A549 (cell line): ENCODE data around the gene FAM9C. TPM values are rescaled to one million over a fixed set of nuclear protein-coding genes. Genes with fewer than 3 reads are reported as not detected.

Source experiments
- ATAC-seq, 2 experiments: fragments of 200-7000 bp in 1 of 2; fragments of >200 bp in 1 of 2; cut with Nextera tagmentation in 1 of 2; cut with Tn5 transposase in 1 of 2; 3 replicates each; pipeline versions ENCODE4 v1.8.0 to v1.9.1; 2018 to 2020; ENCODE audit warnings: mild to moderate bottlenecking in 1 of 2, moderate library complexity in 1 of 2
- CTCF ChIA-PET: fragments of 300-600 bp; sonication (Branson Sonifier 250); formaldehyde crosslinking; extraction: SDS; loops from one replicate; lab custom pipeline; 2021; ENCODE audit warnings: antibody characterized with exemption, inconsistent platforms; lab: Yijun Ruan, JAX
- POLR2A ChIA-PET: fragments of 350-600 bp; formaldehyde crosslinking; extraction: SDS; loops from one replicate; lab custom pipeline; 2021; ENCODE audit warnings: antibody characterized with exemption, inconsistent platforms; lab: Yijun Ruan, JAX
- DNase-seq, 2 experiments: peaks; one replicate each; pipeline versions ENCODE4 v3.0.0 to v3.0.0-alpha.2; 2011 to 2016; ENCODE audit warnings: low read depth in 1 of 2, low spot score in 1 of 2
- FAIRE-seq: peaks from 2 replicates; lab custom pipeline; 2011; peaks lifted over from hg19 to GRCh38; lab: Jason Lieb, UNC
- H3K27ac ChIP-seq, 2 experiments: fragments of >200 bp; sonication (Bioruptor Twin); formaldehyde crosslinking; 3 replicates each; pipeline ENCODE4 v1.5.1; 2016 to 2017
- H3K4me1 ChIP-seq: fragments of >200 bp; sonication (Bioruptor Twin); formaldehyde crosslinking; 3 replicates; pipeline ENCODE4 v1.6.1; 2016
- H3K4me2 ChIP-seq: fragments of >200 bp; sonication (Bioruptor Twin); formaldehyde crosslinking; 3 replicates; pipeline ENCODE4 v1.6.1; 2016
- H3K4me3 ChIP-seq: fragments of >200 bp; sonication (Bioruptor Twin); formaldehyde crosslinking; 3 replicates; pipeline ENCODE4 v1.5.1; 2016
- H3K9me3 ChIP-seq: fragments of >200 bp; sonication (Bioruptor Twin); formaldehyde crosslinking; 3 replicates; pipeline ENCODE4 v1.6.1; 2016
- CBX2 ChIP-seq: fragments of 200-600 bp; sonication (generic); IDR thresholded peaks from 2 replicates; pipeline ENCODE4 v1.6.1; 2016; ENCODE audit warnings: low read depth, mild to moderate bottlenecking, borderline replicate concordance
- CBX8 ChIP-seq: fragments of 200-600 bp; sonication (generic); IDR thresholded peaks from 2 replicates; pipeline ENCODE4 v1.6.1; 2016
- CEBPB ChIP-seq, 2 experiments: fragments of >200 bp in 1 of 2; sonication (Bioruptor Twin) in 1 of 2; formaldehyde crosslinking in 1 of 2; IDR thresholded peaks; 2 replicates each; pipeline ENCODE4 v1.6.1; 2012 to 2016
- CHD2 ChIP-seq: fragments of 150-350 bp; IDR thresholded peaks from 2 replicates; pipeline ENCODE4 v1.6.1; 2014; ENCODE audit warnings: low read length; ENCODE audit not compliant: partially characterized antibody
- ESRRA ChIP-seq: fragments of 150-350 bp; IDR thresholded peaks from 2 replicates; pipeline ENCODE4 v1.6.1; 2014; ENCODE audit warnings: mild to moderate bottlenecking, low read length, borderline replicate concordance
- FOSB ChIP-seq: fragments of 250-450 bp; sonication (Bioruptor Pico); IDR thresholded peaks from 2 replicates; pipeline ENCODE4 v1.5.0; 2020; ENCODE audit warnings: mild to moderate bottlenecking, moderate library complexity
- HDAC2 ChIP-seq: fragments of 200-600 bp; sonication (generic); IDR thresholded peaks from 2 replicates; pipeline ENCODE4 v1.6.1; 2016
- HEYL ChIP-seq: fragments of 250-450 bp; sonication (Bioruptor Pico); IDR thresholded peaks from 2 replicates; pipeline ENCODE4 v1.8.0; 2021; ENCODE audit warnings: mild to moderate bottlenecking, moderate library complexity
- KDM5A ChIP-seq: fragments of 200-600 bp; sonication (generic); IDR thresholded peaks from 2 replicates; pipeline ENCODE4 v1.6.1; 2016; ENCODE audit warnings: antibody characterized with exemption, mild to moderate bottlenecking
- MAZ ChIP-seq: fragments of 150-350 bp; IDR thresholded peaks from 2 replicates; pipeline ENCODE4 v1.6.1; 2014; ENCODE audit warnings: antibody characterized with exemption, low read depth, low read length, borderline replicate concordance
- MYC ChIP-seq: IDR thresholded peaks from 2 replicates; pipeline ENCODE4 v1.6.1; 2012; ENCODE audit warnings: mild to moderate bottlenecking, inconsistent platforms, low read length, improper control_type of control experiment, borderline replicate concordance
- NFE2L2 ChIP-seq: fragments of 150-350 bp; conservative IDR thresholded peaks from 2 replicates; pipeline ENCODE4 v1.6.1; 2014; ENCODE audit warnings: low read length
- NR3C1 ChIP-seq: fragments of >200 bp; sonication (Bioruptor Twin); formaldehyde crosslinking; IDR thresholded peaks from 3 replicates; pipeline ENCODE4 v1.6.1; 2017
- POLR2A ChIP-seq: IDR thresholded peaks from 2 replicates; pipeline ENCODE4 v1.6.1; 2012; ENCODE audit warnings: mild to moderate bottlenecking, low read length
- RFX5 ChIP-seq: fragments of 450-650 bp; IDR thresholded peaks from 2 replicates; pipeline ENCODE4 v1.7.1; 2014; ENCODE audit warnings: antibody characterized with exemption, mild to moderate bottlenecking, moderate library complexity
- RNF2 ChIP-seq: fragments of 200-600 bp; sonication (generic); IDR thresholded peaks from 2 replicates; pipeline ENCODE4 v1.6.1; 2016; ENCODE audit warnings: low read depth, mild to moderate bottlenecking, antibody characterized with exemption, moderate library complexity, borderline replicate concordance
- SREBF2 ChIP-seq: fragments of 450-650 bp; IDR thresholded peaks from 2 replicates; pipeline ENCODE4 v1.6.1; 2014; ENCODE audit warnings: mild to moderate bottlenecking, moderate library complexity
- ZC3H11A ChIP-seq: fragments of 450-650 bp; IDR thresholded peaks from 2 replicates; pipeline ENCODE4 v1.6.1; 2014; ENCODE audit warnings: antibody characterized with exemption, mild to moderate bottlenecking
- ZFP36 ChIP-seq: fragments of 450-650 bp; IDR thresholded peaks from 2 replicates; pipeline ENCODE4 v1.6.1; 2014; ENCODE audit warnings: borderline replicate concordance; ENCODE audit not compliant: partially characterized antibody
- ZNF302 ChIP-seq: fragments of 250-450 bp; sonication (Bioruptor Pico); IDR thresholded peaks from 2 replicates; pipeline ENCODE4 v1.9.0; 2021; ENCODE audit warnings: inconsistent platforms, mild to moderate bottlenecking, moderate library complexity
- ZSCAN20 ChIP-seq: fragments of 250-450 bp; sonication (Bioruptor Pico); IDR thresholded peaks from 2 replicates; pipeline ENCODE4 v1.8.0; 2022; ENCODE audit warnings: mild to moderate bottlenecking, moderate library complexity
- WGBS: methylation state at CpG from one replicate; pipeline ENCODE4 v1.1.6; 2017; ENCODE audit errors: missing lambda C conversion rate; 5-methylcytosine and 5-hydroxymethylcytosine counted together
- polyA plus RNA-seq, 4 experiments: library from polyadenylated mRNA; depleted of rRNA in 3 of 4; stranded (reverse); fragments of >200 nt; fragmentation: RNase III in 1 of 4; extraction: RNeasy Plus Mini Kit Qiagen cat#74134 plus additional on column Dnase treatment in 1 of 4; gene quantifications; 2 replicates in 3 of 4; 3 replicates in 1 of 4; pipeline ENCODE4 v1.2.3, GENCODE V29; 2011 to 2017
- TF ChIP-seq, protein P1 (sequence below): fragments of 200-600 bp; sonication (generic); IDR thresholded peaks from 2 replicates; pipeline ENCODE4 v1.6.1; 2016; ENCODE audit warnings: antibody characterized with exemption, mild to moderate bottlenecking, moderate library complexity
- TF ChIP-seq, protein P2 (sequence below): fragments of 150-350 bp; IDR thresholded peaks from 2 replicates; pipeline ENCODE4 v1.6.1; 2014; ENCODE audit warnings: low read depth, mild to moderate bottlenecking, low read length

Gene FAM9C
- polyA plus RNA-seq, 2 of the 4 experiments (the other 2 are of a cell fraction) = 0.03 TPM; not detected in 1

DNA sequence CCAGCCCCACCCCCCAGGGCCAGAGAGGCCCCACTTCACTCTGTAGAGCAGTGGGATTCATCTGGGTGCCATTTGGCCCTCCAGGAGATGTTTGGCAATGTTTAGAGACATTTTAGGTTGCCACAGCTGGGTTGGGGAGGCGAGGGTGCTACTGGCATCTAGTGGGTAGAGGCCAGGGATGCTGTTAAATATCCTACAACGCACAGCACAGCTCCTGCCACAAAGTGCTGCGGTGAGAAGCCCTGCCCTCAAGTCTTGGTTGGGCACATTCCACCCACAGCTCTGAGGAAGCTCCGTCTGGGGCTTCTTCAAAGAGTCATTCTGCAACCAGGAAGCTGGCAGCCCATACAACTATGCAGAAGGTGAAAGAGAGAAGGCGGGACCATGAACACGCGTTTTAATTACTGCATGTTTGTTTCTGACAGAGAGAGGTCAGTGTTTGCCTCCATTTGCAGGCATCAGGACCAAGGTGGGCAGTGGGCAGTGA is 48.1 kb upstream of the FAM9C start (continued):
- TF ChIP-seq, protein P1, sequence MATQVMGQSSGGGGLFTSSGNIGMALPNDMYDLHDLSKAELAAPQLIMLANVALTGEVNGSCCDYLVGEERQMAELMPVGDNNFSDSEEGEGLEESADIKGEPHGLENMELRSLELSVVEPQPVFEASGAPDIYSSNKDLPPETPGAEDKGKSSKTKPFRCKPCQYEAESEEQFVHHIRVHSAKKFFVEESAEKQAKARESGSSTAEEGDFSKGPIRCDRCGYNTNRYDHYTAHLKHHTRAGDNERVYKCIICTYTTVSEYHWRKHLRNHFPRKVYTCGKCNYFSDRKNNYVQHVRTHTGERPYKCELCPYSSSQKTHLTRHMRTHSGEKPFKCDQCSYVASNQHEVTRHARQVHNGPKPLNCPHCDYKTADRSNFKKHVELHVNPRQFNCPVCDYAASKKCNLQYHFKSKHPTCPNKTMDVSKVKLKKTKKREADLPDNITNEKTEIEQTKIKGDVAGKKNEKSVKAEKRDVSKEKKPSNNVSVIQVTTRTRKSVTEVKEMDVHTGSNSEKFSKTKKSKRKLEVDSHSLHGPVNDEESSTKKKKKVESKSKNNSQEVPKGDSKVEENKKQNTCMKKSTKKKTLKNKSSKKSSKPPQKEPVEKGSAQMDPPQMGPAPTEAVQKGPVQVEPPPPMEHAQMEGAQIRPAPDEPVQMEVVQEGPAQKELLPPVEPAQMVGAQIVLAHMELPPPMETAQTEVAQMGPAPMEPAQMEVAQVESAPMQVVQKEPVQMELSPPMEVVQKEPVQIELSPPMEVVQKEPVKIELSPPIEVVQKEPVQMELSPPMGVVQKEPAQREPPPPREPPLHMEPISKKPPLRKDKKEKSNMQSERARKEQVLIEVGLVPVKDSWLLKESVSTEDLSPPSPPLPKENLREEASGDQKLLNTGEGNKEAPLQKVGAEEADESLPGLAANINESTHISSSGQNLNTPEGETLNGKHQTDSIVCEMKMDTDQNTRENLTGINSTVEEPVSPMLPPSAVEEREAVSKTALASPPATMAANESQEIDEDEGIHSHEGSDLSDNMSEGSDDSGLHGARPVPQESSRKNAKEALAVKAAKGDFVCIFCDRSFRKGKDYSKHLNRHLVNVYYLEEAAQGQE = no peak
- TF ChIP-seq SREBF2 (no peak), POLR2A (no peak), CBX8 (no peak)
- TF ChIP-seq, all 56 proteins: peak for 0

DNA sequence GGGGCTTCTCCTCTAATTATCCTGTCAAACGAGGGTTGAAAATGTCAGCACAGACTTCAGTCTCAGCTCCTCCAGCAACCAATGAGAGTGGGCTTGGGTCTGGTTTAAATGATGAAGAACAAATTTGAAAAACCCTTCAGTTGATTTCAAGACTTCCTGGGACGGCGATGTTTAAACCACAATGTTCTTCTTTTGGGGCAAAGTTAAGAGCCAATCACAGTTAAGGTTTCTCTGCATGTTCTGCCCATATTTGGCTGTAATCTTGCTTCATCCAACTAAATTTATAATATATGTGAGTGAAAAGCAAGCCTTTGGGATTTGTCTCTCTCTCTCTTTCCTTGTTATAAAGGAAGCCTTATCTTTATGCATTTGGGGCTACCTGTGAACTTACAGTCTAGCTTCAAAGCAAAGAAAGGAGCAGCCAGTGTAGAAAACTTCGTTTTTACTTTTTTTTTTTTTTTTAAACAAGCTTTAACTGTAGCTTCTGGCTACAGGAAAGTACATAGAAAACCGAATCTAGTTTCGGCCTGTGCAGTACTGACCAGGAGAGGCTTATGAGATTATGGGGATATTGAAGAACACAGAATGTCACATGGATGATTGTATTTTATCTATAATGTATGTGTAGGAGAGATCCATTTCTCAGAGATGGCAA is 46.8 kb upstream of the FAM9C start:
- WGBS = 63% methylated on average over 6 of the region's 6 CpGs
- POLR2A ChIA-PET = interaction anchor here (0.6 kb wide), 1 partner anchor 112 kb away, joined by 4 read pairs; no protein-coding TSS in a partner anchor

DNA sequence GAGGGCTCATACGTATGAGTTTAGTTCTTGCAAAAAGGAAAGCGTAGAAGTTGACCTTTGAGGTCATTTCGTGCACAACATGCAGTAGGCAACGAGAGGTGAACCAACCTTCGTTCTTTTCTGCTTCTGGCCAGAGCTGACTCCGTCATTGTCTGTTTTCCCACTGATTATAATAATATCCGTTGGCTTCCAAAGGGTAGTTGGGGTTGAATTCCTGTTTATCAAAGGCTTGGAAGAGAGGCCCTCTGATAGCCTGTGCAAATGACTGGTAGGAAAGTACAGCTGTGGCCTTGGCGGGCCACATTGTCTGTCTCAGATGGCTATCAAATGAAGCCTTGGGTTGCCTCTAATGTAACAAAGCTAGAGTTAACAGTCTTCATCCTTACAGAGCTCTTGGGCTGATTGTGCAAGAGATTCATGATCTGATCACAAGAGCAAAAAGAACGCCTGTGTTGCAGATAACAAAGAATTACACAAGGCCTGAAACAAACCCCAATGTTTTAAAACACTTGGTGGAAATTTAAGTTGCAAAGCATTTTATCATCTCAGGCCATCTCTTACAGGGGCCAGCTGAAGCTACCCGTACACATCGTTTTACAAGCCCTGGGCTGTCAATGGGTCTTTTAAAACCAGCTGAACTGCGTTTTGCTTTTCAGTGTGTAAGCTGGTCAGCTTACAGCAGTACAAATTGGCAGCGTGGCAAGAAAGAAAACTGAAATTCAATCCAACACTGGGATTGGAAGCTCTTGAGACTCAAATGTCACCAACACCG is 46.1 kb upstream of the FAM9C start:
- peak; percentile 56 for FAIRE-seq

More for the DNA sequence above, 46.8 kb upstream of the FAM9C start:
- TF ChIP-seq ZC3H11A (no peak), CEBPB (IDR thresholded peaks at IDR 0.05) (no peak), HDAC2 (no peak), NR3C1 (no peak), RFX5 (no peak), CBX2 (no peak), CHD2 (no peak), ZNF302 (CRISPR knock-in tag) (no peak), MAZ (no peak), HEYL (CRISPR knock-in tag) (no peak), KDM5A (no peak), FOSB (no peak), ZSCAN20 (no peak)
- TF ChIP-seq, protein P2, sequence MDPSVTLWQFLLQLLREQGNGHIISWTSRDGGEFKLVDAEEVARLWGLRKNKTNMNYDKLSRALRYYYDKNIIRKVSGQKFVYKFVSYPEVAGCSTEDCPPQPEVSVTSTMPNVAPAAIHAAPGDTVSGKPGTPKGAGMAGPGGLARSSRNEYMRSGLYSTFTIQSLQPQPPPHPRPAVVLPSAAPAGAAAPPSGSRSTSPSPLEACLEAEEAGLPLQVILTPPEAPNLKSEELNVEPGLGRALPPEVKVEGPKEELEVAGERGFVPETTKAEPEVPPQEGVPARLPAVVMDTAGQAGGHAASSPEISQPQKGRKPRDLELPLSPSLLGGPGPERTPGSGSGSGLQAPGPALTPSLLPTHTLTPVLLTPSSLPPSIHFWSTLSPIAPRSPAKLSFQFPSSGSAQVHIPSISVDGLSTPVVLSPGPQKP = no peak
- peaks cover 22% of the 10 kb centered on the region; the same call in 2 of the 3 replicates for H3K4me1 ChIP-seq
- H3K4me3 ChIP-seq = no peak overlapping the region
- H3K4me2 ChIP-seq = no peak overlapping the region
- CTCF ChIA-PET = interaction anchor here (1.3 kb wide), 1 partner anchor 397 kb away, joined by 4 read pairs; no protein-coding TSS in a partner anchor
- H3K9me3 ChIP-seq = no peaks in the 10 kb centered on the region; the same call in 2 of the 3 replicates
- no peak for ATAC-seq
- DNase-seq = no peak
- H3K27ac ChIP-seq = peak overlapping the region in 1 of 2 experiments; percentile 36; a peak in 2 of 6 replicates
- FAIRE-seq = peak; percentile 82

More for the DNA sequence above, 46.1 kb upstream of the FAM9C start:
- WGBS = 90% methylated on average over 14 of the region's 14 CpGs
- Histone ChIP-seq H3K4me2 (no peak overlapping the region), H3K9me3 (no peaks in the 10 kb centered on the region; the same call in 2 of the 3 replicates), H3K4me1 (peaks cover 17% of the 10 kb centered on the region; the same call in 2 of the 3 replicates), H3K4me3 (no peak overlapping the region), H3K27ac (peak overlapping the region in 1 of 2 experiments; percentile 36; a peak in 2 of 6 replicates)
- ATAC-seq (no peak), DNase-seq (no peak)
- POLR2A ChIA-PET = no interaction called here
- TF ChIP-seq NR3C1 = no peak
- TF ChIP-seq NFE2L2 = no peak
- TF ChIP-seq CHD2 = no peak
- TF ChIP-seq, protein P2 = no peak
- TF ChIP-seq ESRRA = no peak
- TF ChIP-seq MYC = no peak
- TF ChIP-seq RNF2 = no peak
- TF ChIP-seq KDM5A = no peak
- no peak for TF ChIP-seq ZFP36
- no peak for TF ChIP-seq ZC3H11A
- CTCF ChIA-PET = interaction anchor here (1.3 kb wide), 1 partner anchor 398 kb away, joined by 4 read pairs; no protein-coding TSS in a partner anchor
